ENCODE results near the gene HDAC4. TPM values are rescaled to one million over a fixed set of nuclear protein-coding genes. Genes with fewer than 3 reads are reported as not detected.

HDAC4 gene
- total and polyA plus RNA-seq, 9 of the 15 experiments (the other 6 are each of a cell fraction or from before 2014, with no cell fraction given) = 0.11 to 20.2 (median 4.0) TPM

DNA sequence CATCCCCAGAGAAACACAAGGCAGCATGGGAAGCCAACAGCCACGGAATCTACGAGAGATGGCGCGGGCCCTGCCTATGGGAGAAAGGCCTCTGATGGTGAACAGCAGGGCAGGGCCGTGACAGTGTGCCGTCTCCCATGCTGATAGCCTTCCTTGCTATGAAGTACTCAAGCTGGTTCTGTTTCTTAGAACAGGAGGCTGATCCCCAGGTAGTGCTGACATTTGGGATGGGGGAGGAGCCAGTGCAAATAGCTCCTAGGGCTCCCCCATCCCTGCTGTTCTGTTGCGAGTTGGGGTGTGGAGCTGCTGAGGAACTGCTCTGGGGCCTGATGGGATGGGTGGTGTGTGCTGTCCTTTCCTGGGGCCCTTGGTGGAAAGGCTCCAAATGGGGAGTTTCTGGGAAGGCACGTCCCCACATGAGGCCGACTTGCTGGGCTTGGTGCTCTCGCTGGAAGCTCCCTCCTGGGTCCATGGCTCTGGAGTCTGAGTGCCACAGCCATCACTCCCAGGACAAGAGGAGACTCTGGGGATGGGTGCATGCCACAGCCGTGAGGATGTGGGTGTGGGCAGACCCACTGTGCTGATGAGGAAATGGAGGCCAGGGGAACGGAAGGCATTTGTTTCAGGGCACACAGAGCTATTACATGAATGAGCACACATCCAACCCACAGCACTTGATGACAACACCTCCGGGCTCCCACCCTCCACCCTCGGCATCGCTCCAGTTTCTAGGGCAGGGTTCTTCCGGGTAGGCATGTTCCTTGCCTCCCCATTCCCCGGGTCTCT is 246.8 kb downstream of the HDAC4 start:
- Histone ChIP-seq H3K9me1 (ENCODE audit: control insufficient read depth, insufficient read depth, low read length) (no peaks in the 10 kb centered on the region), H3K4me3 (no peak overlapping the region), H3K9me3 (replicated peaks; ENCODE audit: control insufficient read depth, insufficient read depth, low read depth, low read length) (no peaks in the 10 kb centered on the region), H3K4me2 (ENCODE audit: insufficient read depth, low read length) (no peak overlapping the region), H3K4me1 (replicated peaks in 1 of 2; ENCODE audit: control insufficient read depth in 2 of 2, insufficient read depth in 2 of 2, low read length in 2 of 2) (peaks cover 0 to 11% of the 10 kb centered on the region in 2 experiments; a peak in 2 of 5 replicates), H4K20me1 (replicated peaks; ENCODE audit: control insufficient read depth, insufficient read depth, low read length) (no peaks in the 10 kb centered on the region), H2AFZ (ENCODE audit: low read depth, low read length) (no peak overlapping the region), H3K9ac (ENCODE audit: insufficient read depth in 1 of 2, low read depth in 2 of 2, low read length in 2 of 2) (no peak overlapping the region), H3K79me2 (ENCODE audit: control insufficient read depth, insufficient read depth, low read length) (no peaks in the 10 kb centered on the region), H3K27ac (ENCODE audit: extremely low read depth, low read depth, low read length) (no peak overlapping the region), H3K36me3 (ENCODE audit: control insufficient read depth, insufficient read depth, low read length) (no peaks in the 10 kb centered on the region; the same call in 2 of the 3 replicates), H3K27me3 (ENCODE audit: control insufficient read depth in 2 of 2, insufficient read depth in 2 of 2, low read length in 2 of 2) (no peaks in the 10 kb centered on the region)
- ChIA-PET CTCF (ENCODE audit: low intra/inter-chr PET ratio) (no interaction called here), POLR2A (interaction anchor here (0.6 kb wide), 1 partner anchor 14 kb away, joined by 3 read pairs; no protein-coding TSS in a partner anchor)
- in situ Hi-C loops (cut with MboI) (no loop called here), intact Hi-C loops (cut with micrococcal nuclease) (no loop called here)
- ATAC-seq = no peak
- no TSS peak for BruUV-seq (replicated peaks)
- no peak for FAIRE-seq
- 81% methylated on average over 16 of the region's 17 CpGs for WGBS (ENCODE audit: insufficient coverage, low coverage, missing lambda C conversion rate)
- DNase-seq (ENCODE audit: extremely low read depth in 1 of 4, low spot score in 3 of 4) = no peak
- TF ChIP-seq RBM14 (IDR thresholded peaks at IDR 0.05; ENCODE audit: borderline replicate concordance, insufficient read depth, low read depth, low read length) = no peak
- TF ChIP-seq ESRRB (CRISPR knock-in tag; IDR thresholded peaks at IDR 0.05; ENCODE audit: borderline replicate concordance) = no peak
- no peak for TF ChIP-seq C11orf30 (IDR thresholded peaks at IDR 0.05; ENCODE audit: low read depth)

- H2AFZ ChIP-seq (ENCODE audit: low read depth, low read length) = no peak overlapping the region
- 73% methylated on average over 5 of the region's 7 CpGs for WGBS (ENCODE audit: insufficient coverage, low coverage, missing lambda C conversion rate)
- H3K9ac ChIP-seq (ENCODE audit: insufficient read depth in 1 of 2, low read depth in 2 of 2, low read length in 2 of 2) = no peak overlapping the region
- peaks cover 0 to 3% of the 10 kb centered on the region in 2 experiments; a peak in 1 of 5 replicates for H3K4me1 ChIP-seq (replicated peaks in 1 of 2; ENCODE audit: control insufficient read depth in 2 of 2, insufficient read depth in 2 of 2, low read length in 2 of 2)
- H3K36me3 ChIP-seq (ENCODE audit: control insufficient read depth, insufficient read depth, low read length) = no peaks in the 10 kb centered on the region; the same call in 2 of the 3 replicates
- H4K20me1 ChIP-seq (replicated peaks; ENCODE audit: control insufficient read depth, insufficient read depth, low read length) = no peaks in the 10 kb centered on the region
- intact Hi-C loops (cut with micrococcal nuclease) = no loop called here
- no peak overlapping the region for H3K4me2 ChIP-seq (ENCODE audit: insufficient read depth, low read length)
- DNase-seq (ENCODE audit: extremely low read depth in 1 of 4, low spot score in 3 of 4) = no peak
- no peak for ATAC-seq
- H3K4me3 ChIP-seq = no peak overlapping the region
- CTCF ChIA-PET (ENCODE audit: low intra/inter-chr PET ratio) = no interaction called here
- H3K9me1 ChIP-seq (ENCODE audit: control insufficient read depth, insufficient read depth, low read length) = no peaks in the 10 kb centered on the region
- BruUV-seq (replicated peaks) = no TSS peak
- no peaks in the 10 kb centered on the region for H3K9me3 ChIP-seq (replicated peaks; ENCODE audit: control insufficient read depth, insufficient read depth, low read depth, low read length)
- H3K27me3 ChIP-seq (ENCODE audit: control insufficient read depth in 2 of 2, insufficient read depth in 2 of 2, low read length in 2 of 2) = no peaks in the 10 kb centered on the region
- FAIRE-seq = no peak
- in situ Hi-C loops (cut with MboI) = no loop called here
- H3K27ac ChIP-seq (ENCODE audit: extremely low read depth, low read depth, low read length) = no peak overlapping the region
- POLR2A ChIA-PET = no interaction called here
- H3K79me2 ChIP-seq (ENCODE audit: control insufficient read depth, insufficient read depth, low read length) = no peaks in the 10 kb centered on the region
- TF ChIP-seq ZNF57 (CRISPR knock-in tag; IDR thresholded peaks at IDR 0.05) (no peak), EZH2 (IDR thresholded peaks at IDR 0.05; ENCODE audit: borderline replicate concordance, low read depth, low read length) (no peak), KLF13 (tag; IDR thresholded peaks at IDR 0.05; ENCODE audit: borderline replicate concordance, low read depth) (no peak), ZNF589 (CRISPR knock-in tag; IDR thresholded peaks at IDR 0.05; ENCODE audit: low read depth) (no peak), RBM15 (IDR thresholded peaks at IDR 0.05; ENCODE audit: insufficient read depth, low read length) (no peak), TBP (optimal IDR thresholded peaks at IDR 0.05; ENCODE audit: low read depth, low read length) (no peak)
- TF ChIP-seq, protein P1, sequence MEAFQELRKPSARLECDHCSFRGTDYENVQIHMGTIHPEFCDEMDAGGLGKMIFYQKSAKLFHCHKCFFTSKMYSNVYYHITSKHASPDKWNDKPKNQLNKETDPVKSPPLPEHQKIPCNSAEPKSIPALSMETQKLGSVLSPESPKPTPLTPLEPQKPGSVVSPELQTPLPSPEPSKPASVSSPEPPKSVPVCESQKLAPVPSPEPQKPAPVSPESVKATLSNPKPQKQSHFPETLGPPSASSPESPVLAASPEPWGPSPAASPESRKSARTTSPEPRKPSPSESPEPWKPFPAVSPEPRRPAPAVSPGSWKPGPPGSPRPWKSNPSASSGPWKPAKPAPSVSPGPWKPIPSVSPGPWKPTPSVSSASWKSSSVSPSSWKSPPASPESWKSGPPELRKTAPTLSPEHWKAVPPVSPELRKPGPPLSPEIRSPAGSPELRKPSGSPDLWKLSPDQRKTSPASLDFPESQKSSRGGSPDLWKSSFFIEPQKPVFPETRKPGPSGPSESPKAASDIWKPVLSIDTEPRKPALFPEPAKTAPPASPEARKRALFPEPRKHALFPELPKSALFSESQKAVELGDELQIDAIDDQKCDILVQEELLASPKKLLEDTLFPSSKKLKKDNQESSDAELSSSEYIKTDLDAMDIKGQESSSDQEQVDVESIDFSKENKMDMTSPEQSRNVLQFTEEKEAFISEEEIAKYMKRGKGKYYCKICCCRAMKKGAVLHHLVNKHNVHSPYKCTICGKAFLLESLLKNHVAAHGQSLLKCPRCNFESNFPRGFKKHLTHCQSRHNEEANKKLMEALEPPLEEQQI (IDR thresholded peaks at IDR 0.05) = no peak
- TF ChIP-seq, protein P2, sequence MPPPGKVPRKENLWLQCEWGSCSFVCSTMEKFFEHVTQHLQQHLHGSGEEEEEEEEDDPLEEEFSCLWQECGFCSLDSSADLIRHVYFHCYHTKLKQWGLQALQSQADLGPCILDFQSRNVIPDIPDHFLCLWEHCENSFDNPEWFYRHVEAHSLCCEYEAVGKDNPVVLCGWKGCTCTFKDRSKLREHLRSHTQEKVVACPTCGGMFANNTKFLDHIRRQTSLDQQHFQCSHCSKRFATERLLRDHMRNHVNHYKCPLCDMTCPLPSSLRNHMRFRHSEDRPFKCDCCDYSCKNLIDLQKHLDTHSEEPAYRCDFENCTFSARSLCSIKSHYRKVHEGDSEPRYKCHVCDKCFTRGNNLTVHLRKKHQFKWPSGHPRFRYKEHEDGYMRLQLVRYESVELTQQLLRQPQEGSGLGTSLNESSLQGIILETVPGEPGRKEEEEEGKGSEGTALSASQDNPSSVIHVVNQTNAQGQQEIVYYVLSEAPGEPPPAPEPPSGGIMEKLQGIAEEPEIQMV (tag; conservative IDR thresholded peaks at IDR 0.05; ENCODE audit: low read depth) = no peak
Observed at GRCh38 chr2:239152916-239153305, 247.9 kb downstream of the HDAC4 start.
